ENCODE measurements around the gene AIFM3.
"Not testable (repeated sequence)": the region's sequence is repeated elsewhere in the genome, so short reads cannot be mapped to it uniquely, and the experiment has no call there.

AIFM3 gene

GRCh38 chr22:20933910-20934309 lies 33.1 kb upstream of the AIFM3 start:
- Histone ChIP-seq H3K27ac (ENCODE audit: low read depth, low read length) (no peak overlapping the region), H3K9ac (ENCODE audit: low read length) (no peak overlapping the region), H3K36me3 (ENCODE audit: insufficient read depth, low read length) (peaks cover 19% of the 10 kb centered on the region), H3K27me3 (ENCODE audit: control insufficient read depth in 1 of 2, insufficient read depth in 2 of 2, low read length in 2 of 2) (no peaks in the 10 kb centered on the region), H3K4me1 (ENCODE audit: insufficient read depth, low read length) (peaks cover 10% of the 10 kb centered on the region), H3K9me3 (ENCODE audit: low read length) (no peaks in the 10 kb centered on the region), H3K4me3 (ENCODE audit: low read depth in 1 of 2, low read length in 2 of 2) (no peak overlapping the region)

GRCh38 chr22:20935049-20935448 lies 32.0 kb upstream of the AIFM3 start:
- H3K27me3 ChIP-seq (ENCODE audit: control insufficient read depth in 1 of 2, insufficient read depth in 2 of 2, low read length in 2 of 2); H3K27ac ChIP-seq (ENCODE audit: low read depth, low read length); H3K4me3 ChIP-seq (ENCODE audit: low read depth in 1 of 2, low read length in 2 of 2); H3K9me3 ChIP-seq (ENCODE audit: low read length); H3K9ac ChIP-seq (ENCODE audit: low read length): not testable (repeated sequence)
- Histone ChIP-seq H3K36me3 (ENCODE audit: insufficient read depth, low read length) (peaks cover 19% of the 10 kb centered on the region), H3K4me1 (ENCODE audit: insufficient read depth, low read length) (peaks cover 13% of the 10 kb centered on the region)

GRCh38 chr22:20935780-20936539 lies 31.1 kb upstream of the AIFM3 start:
- not testable (repeated sequence) for H3K4me3 ChIP-seq (ENCODE audit: low read depth in 1 of 2, low read length in 2 of 2); H3K27ac ChIP-seq (ENCODE audit: low read depth, low read length); H3K9ac ChIP-seq (ENCODE audit: low read length); H3K27me3 ChIP-seq (ENCODE audit: control insufficient read depth in 1 of 2, insufficient read depth in 2 of 2, low read length in 2 of 2); H3K9me3 ChIP-seq (ENCODE audit: low read length)
- peaks cover 23% of the 10 kb centered on the region for H3K36me3 ChIP-seq (ENCODE audit: insufficient read depth, low read length)
- peaks cover 22% of the 10 kb centered on the region for H3K4me1 ChIP-seq (ENCODE audit: insufficient read depth, low read length)

- Histone ChIP-seq H3K4me3 (ENCODE audit: low read depth in 1 of 2, low read length in 2 of 2) (peak overlapping the region in 1 of 2 donors; percentile 33), H3K27ac (ENCODE audit: low read depth, low read length) (no peak overlapping the region), H3K27me3 (ENCODE audit: control insufficient read depth in 1 of 2, insufficient read depth in 2 of 2, low read length in 2 of 2) (no peaks in the 10 kb centered on the region), H3K9ac (ENCODE audit: low read length) (no peak overlapping the region), H3K9me3 (ENCODE audit: low read length) (no peaks in the 10 kb centered on the region), H3K36me3 (ENCODE audit: insufficient read depth, low read length) (peaks cover 23% of the 10 kb centered on the region), H3K4me1 (ENCODE audit: insufficient read depth, low read length) (peaks cover 24% of the 10 kb centered on the region)
Measured at GRCh38 chr22:20937031-20937793, 29.8 kb upstream of the AIFM3 start.

- H3K9me3 ChIP-seq (ENCODE audit: low read length), result no peaks in the 10 kb centered on the region
- H3K27ac ChIP-seq (ENCODE audit: low read depth, low read length), result no peak overlapping the region
- no peak overlapping the region for H3K9ac ChIP-seq (ENCODE audit: low read length)
- peaks cover 23% of the 10 kb centered on the region for H3K36me3 ChIP-seq (ENCODE audit: insufficient read depth, low read length)
- H3K4me3 ChIP-seq (ENCODE audit: low read depth in 1 of 2, low read length in 2 of 2), result peak overlapping the region in 1 of 2 donors; percentile 33
- H3K27me3 ChIP-seq (ENCODE audit: control insufficient read depth in 1 of 2, insufficient read depth in 2 of 2, low read length in 2 of 2), result no peaks in the 10 kb centered on the region
- H3K4me1 ChIP-seq (ENCODE audit: insufficient read depth, low read length), result peaks cover 24% of the 10 kb centered on the region
Measured at GRCh38 chr22:20937794-20938671, 29.0 kb upstream of the AIFM3 start.

- not testable (repeated sequence) for H3K27ac ChIP-seq (ENCODE audit: low read depth, low read length); H3K4me3 ChIP-seq (ENCODE audit: low read depth in 1 of 2, low read length in 2 of 2); H3K27me3 ChIP-seq (ENCODE audit: control insufficient read depth in 1 of 2, insufficient read depth in 2 of 2, low read length in 2 of 2); H3K9me3 ChIP-seq (ENCODE audit: low read length); H3K9ac ChIP-seq (ENCODE audit: low read length)
- H3K4me1 ChIP-seq (ENCODE audit: insufficient read depth, low read length), result peaks cover 24% of the 10 kb centered on the region
- H3K36me3 ChIP-seq (ENCODE audit: insufficient read depth, low read length), result peaks cover 14% of the 10 kb centered on the region
Measured at GRCh38 chr22:20939457-20940185, 27.4 kb upstream of the AIFM3 start.

GRCh38 chr22:20940186-20940651 lies 26.8 kb upstream of the AIFM3 start:
- Histone ChIP-seq H3K9ac (ENCODE audit: low read length) (no peak overlapping the region), H3K27me3 (ENCODE audit: control insufficient read depth in 1 of 2, insufficient read depth in 2 of 2, low read length in 2 of 2) (no peaks in the 10 kb centered on the region)

GRCh38 chr22:20940904-20941385 lies 26.1 kb upstream of the AIFM3 start:
- Histone ChIP-seq H3K27me3 (ENCODE audit: control insufficient read depth in 1 of 2, insufficient read depth in 2 of 2, low read length in 2 of 2) (no peaks in the 10 kb centered on the region), H3K9ac (ENCODE audit: low read length) (no peak overlapping the region), H3K27ac (ENCODE audit: low read depth, low read length) (no peak overlapping the region), H3K36me3 (ENCODE audit: insufficient read depth, low read length) (peaks cover 12% of the 10 kb centered on the region), H3K4me3 (ENCODE audit: low read depth in 1 of 2, low read length in 2 of 2) (no peak overlapping the region), H3K9me3 (ENCODE audit: low read length) (no peaks in the 10 kb centered on the region), H3K4me1 (ENCODE audit: insufficient read depth, low read length) (peaks cover 31% of the 10 kb centered on the region)

More at GRCh38 chr22:20940186-20940651, 26.8 kb upstream of the AIFM3 start:
- H3K27ac ChIP-seq (ENCODE audit: low read depth, low read length), result no peak overlapping the region
- no peak overlapping the region for H3K4me3 ChIP-seq (ENCODE audit: low read depth in 1 of 2, low read length in 2 of 2)
- H3K9me3 ChIP-seq (ENCODE audit: low read length), result no peaks in the 10 kb centered on the region
- H3K36me3 ChIP-seq (ENCODE audit: insufficient read depth, low read length), result peaks cover 14% of the 10 kb centered on the region
- peaks cover 24% of the 10 kb centered on the region for H3K4me1 ChIP-seq (ENCODE audit: insufficient read depth, low read length)

- not testable (repeated sequence) for H3K4me3 ChIP-seq (ENCODE audit: low read depth in 1 of 2, low read length in 2 of 2); H3K36me3 ChIP-seq (ENCODE audit: insufficient read depth, low read length); H3K27ac ChIP-seq (ENCODE audit: low read depth, low read length); H3K27me3 ChIP-seq (ENCODE audit: control insufficient read depth in 1 of 2, insufficient read depth in 2 of 2, low read length in 2 of 2); H3K9me3 ChIP-seq (ENCODE audit: low read length); H3K9ac ChIP-seq (ENCODE audit: low read length)
- H3K4me1 ChIP-seq (ENCODE audit: insufficient read depth, low read length), result peaks cover 35% of the 10 kb centered on the region
Measured at GRCh38 chr22:20942203-20942902, 24.7 kb upstream of the AIFM3 start.
